H1 (cell line): ENCODE results near the gene GALNT17. TPM values are rescaled to one million over a fixed set of nuclear protein-coding genes. Genes with fewer than 3 reads are reported as not detected.

ENCODE experiments used
- polyA plus RNA-seq, 7 experiments: library from polyadenylated mRNA; depleted of rRNA in 3 of 7; stranded (reverse) in 5 of 7; unstranded in 2 of 7; fragments of >200 nt in 5 of 7; fragments of 200-250 nt in 2 of 7; gene quantifications; 1 replicate in 5 of 7; 2 replicates in 1 of 7; 4 replicates in 1 of 7; pipeline versions ENCODE4 v1.2.1 to v1.2.3, GENCODE V29; 2011 to 2013; ENCODE audit warnings: missing spikeins in 2 of 7, mixed read lengths in 2 of 7
- total RNA-seq: library from RNA; stranded (reverse); fragmentation: NEBNext Ultra II Directional; extraction: Animal tissue kit (Norgen Biotek cat#: 25700); gene quantifications from 2 replicates; pipeline ENCODE4 v1.2.1, GENCODE V29; 2021
- TF ChIP-seq, protein P1 (sequence below): fragments of 300-600 bp; sonication (generic); IDR thresholded peaks from 2 replicates; pipeline ENCODE4 v1.7.1; 2012; ENCODE audit warnings: low read length, moderate library complexity, mild to moderate bottlenecking, inconsistent platforms; ENCODE audit not compliant: insufficient replicate concordance

Gene GALNT17
- total and polyA plus RNA-seq, 2 of the 8 experiments (the other 6 are each of a cell fraction or from before 2014, with no cell fraction given) = 37.7 to 47.0 TPM

DNA sequence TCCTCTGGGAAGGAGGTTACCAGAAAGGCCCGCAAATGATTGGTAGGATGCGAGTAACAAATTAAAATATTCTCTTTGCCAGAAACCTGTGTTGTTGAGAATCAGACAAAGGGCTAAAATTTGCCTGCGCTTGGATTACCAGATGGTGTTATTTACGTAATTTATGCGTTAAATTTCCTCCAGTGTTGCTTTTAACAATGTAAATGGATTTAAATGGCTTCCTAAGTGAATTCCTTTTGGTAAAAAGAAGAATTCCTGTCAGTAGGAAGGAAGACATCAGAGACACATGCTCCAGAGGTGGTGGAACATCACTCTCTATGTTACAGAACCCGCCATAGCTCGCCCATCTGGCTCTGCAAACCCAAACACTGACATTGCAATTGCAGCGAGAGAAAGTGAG, 520.6 kb downstream of the GALNT17 start (continued):
- TF ChIP-seq, protein P1, sequence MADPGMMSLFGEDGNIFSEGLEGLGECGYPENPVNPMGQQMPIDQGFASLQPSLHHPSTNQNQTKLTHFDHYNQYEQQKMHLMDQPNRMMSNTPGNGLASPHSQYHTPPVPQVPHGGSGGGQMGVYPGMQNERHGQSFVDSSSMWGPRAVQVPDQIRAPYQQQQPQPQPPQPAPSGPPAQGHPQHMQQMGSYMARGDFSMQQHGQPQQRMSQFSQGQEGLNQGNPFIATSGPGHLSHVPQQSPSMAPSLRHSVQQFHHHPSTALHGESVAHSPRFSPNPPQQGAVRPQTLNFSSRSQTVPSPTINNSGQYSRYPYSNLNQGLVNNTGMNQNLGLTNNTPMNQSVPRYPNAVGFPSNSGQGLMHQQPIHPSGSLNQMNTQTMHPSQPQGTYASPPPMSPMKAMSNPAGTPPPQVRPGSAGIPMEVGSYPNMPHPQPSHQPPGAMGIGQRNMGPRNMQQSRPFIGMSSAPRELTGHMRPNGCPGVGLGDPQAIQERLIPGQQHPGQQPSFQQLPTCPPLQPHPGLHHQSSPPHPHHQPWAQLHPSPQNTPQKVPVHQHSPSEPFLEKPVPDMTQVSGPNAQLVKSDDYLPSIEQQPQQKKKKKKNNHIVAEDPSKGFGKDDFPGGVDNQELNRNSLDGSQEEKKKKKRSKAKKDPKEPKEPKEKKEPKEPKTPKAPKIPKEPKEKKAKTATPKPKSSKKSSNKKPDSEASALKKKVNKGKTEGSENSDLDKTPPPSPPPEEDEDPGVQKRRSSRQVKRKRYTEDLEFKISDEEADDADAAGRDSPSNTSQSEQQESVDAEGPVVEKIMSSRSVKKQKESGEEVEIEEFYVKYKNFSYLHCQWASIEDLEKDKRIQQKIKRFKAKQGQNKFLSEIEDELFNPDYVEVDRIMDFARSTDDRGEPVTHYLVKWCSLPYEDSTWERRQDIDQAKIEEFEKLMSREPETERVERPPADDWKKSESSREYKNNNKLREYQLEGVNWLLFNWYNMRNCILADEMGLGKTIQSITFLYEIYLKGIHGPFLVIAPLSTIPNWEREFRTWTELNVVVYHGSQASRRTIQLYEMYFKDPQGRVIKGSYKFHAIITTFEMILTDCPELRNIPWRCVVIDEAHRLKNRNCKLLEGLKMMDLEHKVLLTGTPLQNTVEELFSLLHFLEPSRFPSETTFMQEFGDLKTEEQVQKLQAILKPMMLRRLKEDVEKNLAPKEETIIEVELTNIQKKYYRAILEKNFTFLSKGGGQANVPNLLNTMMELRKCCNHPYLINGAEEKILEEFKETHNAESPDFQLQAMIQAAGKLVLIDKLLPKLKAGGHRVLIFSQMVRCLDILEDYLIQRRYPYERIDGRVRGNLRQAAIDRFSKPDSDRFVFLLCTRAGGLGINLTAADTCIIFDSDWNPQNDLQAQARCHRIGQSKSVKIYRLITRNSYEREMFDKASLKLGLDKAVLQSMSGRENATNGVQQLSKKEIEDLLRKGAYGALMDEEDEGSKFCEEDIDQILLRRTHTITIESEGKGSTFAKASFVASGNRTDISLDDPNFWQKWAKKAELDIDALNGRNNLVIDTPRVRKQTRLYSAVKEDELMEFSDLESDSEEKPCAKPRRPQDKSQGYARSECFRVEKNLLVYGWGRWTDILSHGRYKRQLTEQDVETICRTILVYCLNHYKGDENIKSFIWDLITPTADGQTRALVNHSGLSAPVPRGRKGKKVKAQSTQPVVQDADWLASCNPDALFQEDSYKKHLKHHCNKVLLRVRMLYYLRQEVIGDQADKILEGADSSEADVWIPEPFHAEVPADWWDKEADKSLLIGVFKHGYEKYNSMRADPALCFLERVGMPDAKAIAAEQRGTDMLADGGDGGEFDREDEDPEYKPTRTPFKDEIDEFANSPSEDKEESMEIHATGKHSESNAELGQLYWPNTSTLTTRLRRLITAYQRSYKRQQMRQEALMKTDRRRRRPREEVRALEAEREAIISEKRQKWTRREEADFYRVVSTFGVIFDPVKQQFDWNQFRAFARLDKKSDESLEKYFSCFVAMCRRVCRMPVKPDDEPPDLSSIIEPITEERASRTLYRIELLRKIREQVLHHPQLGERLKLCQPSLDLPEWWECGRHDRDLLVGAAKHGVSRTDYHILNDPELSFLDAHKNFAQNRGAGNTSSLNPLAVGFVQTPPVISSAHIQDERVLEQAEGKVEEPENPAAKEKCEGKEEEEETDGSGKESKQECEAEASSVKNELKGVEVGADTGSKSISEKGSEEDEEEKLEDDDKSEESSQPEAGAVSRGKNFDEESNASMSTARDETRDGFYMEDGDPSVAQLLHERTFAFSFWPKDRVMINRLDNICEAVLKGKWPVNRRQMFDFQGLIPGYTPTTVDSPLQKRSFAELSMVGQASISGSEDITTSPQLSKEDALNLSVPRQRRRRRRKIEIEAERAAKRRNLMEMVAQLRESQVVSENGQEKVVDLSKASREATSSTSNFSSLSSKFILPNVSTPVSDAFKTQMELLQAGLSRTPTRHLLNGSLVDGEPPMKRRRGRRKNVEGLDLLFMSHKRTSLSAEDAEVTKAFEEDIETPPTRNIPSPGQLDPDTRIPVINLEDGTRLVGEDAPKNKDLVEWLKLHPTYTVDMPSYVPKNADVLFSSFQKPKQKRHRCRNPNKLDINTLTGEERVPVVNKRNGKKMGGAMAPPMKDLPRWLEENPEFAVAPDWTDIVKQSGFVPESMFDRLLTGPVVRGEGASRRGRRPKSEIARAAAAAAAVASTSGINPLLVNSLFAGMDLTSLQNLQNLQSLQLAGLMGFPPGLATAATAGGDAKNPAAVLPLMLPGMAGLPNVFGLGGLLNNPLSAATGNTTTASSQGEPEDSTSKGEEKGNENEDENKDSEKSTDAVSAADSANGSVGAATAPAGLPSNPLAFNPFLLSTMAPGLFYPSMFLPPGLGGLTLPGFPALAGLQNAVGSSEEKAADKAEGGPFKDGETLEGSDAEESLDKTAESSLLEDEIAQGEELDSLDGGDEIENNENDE = no peak
